Activated naive CD8-positive, alpha-beta T cell treated with anti-CD3 and anti-CD28 coated beads, Interleukin-2, amount 50 U/mL, for 16 hours (primary cell): Measurements from ENCODE around the gene AICDA.
"Not testable (repeated sequence)": the region's sequence is repeated elsewhere in the genome, so short reads cannot be mapped to it uniquely, and the experiment has no call there.

ENCODE experiments used
- DNase-seq: peaks from one replicate; pipeline ENCODE4 v3.0.0-alpha.2; 2020; ENCODE audit warnings: low read depth, low spot score

AICDA gene

DNA sequence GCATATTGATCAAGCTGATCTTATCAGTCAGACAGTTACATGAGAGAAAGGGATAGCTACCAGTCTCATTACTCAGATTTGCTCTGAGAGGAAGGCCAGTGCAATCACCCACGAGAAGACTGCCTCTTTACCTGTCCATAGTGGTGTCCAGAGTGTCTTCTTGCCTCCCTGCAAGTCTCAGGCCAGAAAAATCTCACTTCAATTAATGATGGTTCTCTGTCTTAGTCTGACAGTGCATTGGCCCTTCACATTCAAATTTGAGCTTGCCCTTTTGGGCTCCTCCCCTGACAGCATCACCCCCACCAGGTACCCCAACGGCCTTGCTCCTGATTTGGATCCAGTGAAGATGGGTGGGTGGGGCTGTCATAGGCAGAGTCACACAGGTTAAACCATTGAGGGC lies at the start of gene AICDA:
Gene AICDA (minus strand): TSS at position 231 of the 400 bp plus-strand sequence. CDS start 92 bp downstream, at position 139.
- DNase-seq, result no peak

DNA sequence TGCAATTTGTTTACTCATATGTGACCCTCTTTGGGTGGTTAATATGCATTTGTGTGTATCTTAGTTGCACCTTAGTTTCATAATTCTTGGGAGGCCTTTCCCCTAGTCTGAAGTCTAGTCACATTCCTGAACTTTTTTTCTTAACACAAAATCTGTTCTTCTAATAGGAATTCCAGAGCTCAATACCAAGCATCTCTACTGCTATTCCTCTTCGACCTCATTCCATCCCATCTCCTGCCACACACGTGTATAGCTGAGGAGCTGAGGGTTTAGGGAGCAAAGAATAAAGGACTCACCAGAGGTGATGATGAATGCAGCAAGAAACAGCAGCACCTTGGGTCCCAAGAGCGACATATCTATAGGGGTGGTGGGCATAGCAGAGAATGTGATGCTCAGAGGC lies 49.1 kb upstream of the AICDA start:
- DNase-seq, result no peak

DNA sequence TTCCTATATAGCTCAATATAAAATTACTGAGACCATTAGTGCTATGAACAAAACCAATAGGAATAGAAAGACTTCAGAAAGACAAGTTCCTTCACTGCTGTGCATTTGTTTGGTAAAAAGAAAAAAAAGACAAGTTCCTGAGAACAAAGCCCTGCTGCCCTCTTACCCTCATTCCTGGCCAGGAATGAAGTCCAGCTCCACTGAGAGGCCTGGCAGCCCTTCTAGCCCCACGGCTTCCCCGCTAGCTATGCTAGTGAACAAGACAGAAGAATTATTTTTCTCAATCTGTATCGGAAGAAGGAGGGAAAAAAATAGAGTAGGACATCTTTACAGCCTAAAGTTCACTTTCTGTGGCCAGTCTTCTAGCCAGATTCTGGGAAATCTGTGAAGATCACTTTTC lies 48.4 kb upstream of the AICDA start:
- no peak for DNase-seq

DNA sequence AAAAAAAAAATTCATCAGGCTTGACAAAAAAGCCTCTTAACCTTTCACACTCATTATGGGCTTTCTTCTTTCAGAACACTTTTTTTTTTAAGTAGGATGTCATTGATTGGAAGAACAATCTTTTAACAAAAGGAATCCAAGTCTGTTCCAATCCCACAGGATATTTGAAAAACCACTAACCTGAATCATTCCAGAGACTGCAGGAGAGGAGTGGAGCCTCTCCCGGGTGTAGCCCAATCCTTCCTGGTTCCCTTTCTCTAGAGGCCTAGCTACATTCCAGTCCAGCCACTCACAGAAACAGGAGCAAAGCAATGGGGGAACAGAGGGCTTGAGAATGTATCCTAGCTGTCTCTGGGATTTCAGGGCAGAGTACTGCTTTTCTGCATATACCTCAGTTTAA lies 45.7 kb upstream of the AICDA start:
- no peak for DNase-seq

DNA sequence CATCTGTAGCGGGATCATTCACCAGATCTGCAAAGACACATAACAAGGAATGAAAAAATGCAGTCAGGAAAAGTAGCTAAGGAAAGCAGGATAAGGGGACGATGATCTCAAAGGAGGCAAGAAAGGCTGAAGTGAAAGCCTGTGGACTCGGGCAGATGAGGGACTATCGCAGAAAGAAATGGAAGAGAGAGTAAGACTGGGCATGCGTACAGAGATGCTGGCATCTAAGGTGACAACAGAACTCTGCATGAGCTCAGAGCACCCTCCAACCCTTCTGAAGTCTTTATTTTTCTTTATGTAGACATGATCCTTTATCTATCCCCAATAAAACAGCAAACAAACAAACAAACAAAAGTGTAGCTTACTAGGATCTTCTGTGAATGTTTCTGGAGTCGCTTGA lies 42.8 kb upstream of the AICDA start:
- no peak for DNase-seq

DNA sequence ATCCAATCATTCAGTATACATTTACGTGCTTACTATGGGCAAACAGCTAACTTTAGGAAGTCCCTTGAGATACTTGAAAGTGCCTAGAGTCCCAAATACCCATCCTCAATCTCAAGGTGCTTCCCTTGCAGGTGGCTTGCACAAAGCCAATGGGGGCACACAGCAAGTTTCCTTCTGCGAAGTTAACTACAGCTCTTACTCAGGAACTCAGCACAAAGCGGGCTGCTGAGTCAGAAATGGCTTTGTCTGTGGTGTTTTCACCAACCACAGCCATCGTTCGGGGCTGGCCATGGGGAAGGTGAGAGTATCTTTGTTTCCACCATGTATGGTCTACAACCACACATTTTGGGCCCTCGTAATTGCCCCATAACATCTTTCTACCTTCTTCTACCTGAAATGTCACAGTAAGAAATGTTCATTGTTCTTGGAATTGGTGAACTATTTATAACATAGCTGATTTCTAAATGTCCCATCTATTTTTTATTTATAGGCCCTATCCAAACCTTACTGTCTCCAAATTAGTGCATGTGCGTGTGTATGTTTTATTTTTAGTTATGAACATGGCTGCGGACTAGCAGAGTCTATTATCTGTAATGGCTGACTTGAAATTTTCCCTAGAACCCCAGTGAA lies 36.0 kb upstream of the AICDA start:
- DNase-seq, result no peak

DNA sequence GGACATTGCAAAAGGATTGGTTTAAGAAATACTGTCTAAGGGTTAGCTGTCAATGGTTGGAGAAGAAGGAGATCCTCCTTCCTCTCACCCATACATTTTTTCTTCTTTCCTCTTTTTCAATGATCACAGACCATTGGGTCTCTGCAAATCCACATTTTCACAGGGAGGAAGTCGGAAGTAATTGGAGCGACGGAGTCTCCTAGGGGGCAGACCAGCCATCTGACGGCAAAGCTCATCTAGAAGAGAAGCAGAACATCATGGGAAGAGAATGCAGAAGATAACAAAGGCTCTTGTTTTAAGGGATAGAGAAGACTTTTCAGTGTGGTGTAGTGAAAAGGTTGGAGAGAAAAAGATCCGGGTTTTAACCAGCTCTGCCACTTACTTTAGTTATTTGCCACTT lies 35.3 kb upstream of the AICDA start:
- DNase-seq, result no peak

DNA sequence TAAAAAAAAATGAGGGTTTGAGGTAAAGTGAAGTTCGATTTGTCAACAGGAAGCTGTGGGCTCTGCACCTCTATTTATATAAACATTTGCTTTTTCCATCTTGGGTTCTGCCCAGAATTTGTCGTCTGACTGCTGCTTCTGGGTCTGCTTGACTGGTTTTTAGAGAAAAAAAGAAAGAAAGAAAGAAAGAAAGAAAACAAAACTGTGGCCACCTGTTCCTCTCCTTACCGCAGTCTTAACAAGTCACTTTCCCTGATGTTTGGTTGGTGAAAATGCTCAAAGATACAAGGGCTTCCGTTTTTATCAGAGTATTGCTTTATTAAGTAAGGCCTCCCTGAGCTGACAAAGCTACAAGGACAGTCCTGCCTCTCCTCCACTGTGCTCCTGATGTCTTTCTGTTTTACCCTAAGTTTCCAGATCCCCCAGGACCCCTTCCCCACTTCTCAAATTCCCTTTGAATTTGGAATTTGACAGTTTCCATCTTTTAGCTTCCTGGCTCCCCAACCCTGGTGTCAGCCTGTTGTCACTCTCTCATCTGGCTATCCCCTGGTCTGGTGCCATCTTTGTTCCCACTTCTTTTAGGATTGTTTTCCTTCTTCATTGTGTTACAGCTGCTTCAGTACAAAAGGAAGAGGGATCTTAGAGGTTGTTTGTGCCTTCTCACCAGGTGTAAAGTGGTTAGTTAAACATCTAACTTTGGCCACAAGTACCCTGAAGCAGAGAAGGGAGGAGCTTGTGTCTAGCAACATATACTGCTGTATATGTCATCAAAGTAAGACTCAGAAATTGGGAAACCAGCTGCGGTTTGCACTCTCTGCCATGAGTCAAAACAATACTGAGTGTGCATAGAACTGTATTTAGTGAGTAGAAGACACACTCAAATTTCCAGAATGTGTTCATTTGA lies 31.9 kb upstream of the AICDA start:
- DNase-seq, result peak; percentile 14

DNA sequence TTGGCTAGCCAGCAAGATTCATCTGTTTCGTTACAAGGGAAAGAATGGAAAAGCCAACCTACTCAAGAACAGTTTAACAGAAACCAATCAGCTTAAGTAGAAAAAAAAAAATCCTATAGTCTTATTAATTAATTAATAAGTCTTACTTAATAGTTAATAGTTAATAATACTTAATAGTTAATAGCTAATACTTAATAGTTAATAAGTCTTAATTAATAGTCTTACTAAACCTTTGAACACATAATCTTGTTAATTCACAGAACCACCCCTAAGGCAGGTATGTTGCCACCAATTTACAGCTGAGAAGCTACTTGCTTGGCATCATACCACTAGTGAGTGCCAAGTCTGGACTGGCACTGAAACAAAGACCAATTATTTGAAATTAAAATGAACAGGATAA lies 30.1 kb upstream of the AICDA start:
- DNase-seq, result no peak

DNA sequence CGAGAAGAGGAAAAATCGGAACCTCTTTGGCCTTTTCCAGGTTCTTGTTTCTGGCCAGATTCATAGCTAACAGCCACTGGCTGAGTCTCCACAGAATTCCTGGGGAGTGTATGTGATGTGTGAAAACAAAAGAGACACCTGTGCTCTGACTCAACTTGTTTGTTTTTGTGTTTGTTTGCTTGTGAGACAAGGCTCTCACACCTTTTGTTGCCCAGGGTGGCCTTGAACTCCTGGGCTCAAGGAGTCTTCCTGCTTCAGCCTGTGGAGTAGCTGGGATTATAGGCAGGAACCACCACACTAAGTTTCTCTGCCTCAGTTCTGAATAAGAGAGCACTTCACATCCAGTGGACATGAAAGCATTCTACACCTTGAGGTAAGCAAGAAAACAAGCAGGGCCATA lies 27.3 kb upstream of the AICDA start:
- DNase-seq, result no peak

DNA sequence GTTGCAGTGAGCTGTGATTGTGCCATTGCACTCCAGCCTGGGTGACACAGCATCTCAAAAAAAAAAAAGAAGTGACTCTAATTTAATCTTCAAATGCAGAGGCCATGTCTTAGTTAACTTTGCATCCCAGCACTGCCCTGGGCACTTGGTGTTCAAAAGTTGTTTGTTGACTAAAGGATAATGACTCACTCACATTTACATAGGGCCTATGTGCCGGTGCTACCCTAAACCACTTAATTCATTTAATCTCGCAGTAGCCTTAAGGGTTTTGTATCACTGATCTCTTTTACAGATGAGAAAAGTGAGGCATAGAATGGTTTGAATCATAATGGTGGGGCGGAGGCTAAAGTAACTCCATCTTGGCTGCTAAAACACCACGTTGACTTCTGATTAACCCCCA lies 26.3 kb upstream of the AICDA start:
- no peak for DNase-seq

DNA sequence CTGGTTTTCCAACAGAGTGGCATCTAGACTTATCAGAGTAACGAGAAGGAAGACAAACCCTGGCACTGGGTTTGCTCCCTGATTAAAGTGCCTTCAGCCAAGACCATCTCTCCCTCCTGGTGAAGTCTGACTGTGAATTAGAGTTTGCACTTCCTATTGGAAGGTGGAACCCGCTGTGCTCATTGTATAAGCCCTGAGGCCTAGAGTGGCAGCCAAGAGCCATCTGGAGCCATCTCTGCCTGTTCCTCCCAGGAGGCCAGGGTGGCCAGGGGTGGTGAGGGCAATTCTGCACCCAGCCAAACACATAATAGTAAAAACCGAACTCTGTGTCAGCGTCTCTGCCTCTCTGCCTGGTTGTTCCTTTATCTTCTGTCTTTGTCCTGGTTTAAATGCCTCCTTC lies 25.0 kb upstream of the AICDA start:
- DNase-seq, result no peak

DNA sequence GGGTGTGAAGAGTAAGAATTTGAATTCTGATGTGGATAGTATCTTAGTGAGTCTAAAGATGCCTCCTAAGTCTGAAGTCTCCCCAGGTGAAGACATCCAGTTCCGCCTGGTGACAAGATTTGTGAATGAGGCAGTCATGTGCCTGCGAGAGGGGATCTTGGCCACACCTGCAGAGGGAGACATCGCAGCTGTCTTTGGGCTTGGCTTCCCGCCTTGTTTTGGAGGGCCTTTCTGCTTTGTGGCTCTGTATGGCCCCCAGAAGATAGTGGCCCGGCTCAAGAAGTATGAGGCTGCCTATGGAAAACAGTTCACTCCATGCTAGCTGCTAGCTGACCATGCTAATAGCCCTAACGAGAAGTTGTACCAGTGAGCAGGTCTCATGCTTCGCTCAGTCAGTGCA lies 24.6 kb upstream of the AICDA start:
- no peak for DNase-seq

DNA sequence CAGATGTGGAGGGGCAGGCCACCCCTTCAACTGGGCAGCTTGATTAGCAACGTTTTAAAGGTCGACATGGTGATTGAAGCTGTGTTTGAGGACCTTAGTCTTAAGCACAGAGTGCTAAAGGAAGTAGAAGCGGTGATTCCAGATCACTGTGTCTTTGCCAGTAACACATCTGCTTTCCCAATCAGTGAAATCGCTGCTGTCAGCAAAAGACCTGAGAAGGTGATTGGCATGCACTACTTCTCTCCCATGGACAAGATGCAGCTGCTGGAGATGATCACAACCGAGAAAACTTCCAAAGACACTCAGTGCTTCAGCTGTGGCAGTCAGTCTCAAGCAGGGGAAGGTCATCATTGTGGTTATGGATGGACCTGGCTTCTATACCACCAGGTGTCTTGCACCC lies 23.9 kb upstream of the AICDA start:
- no peak for DNase-seq

DNA sequence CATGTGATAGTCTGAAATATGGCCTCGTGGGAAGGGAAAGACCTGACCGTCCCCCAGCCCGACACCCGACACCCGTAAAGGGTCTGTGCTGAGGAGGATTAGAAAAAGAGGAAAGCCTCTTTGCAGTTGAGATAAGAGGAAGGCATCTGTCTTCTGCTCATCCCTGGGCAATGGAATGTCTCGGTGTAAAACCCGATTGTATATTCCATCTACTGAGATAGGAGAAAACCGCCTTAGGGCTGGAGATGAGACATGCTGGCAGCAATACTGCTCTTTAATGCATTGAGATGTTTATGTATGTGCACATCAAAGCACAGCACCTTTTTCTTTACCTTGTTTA lies 23.3 kb upstream of the AICDA start:
- not testable (repeated sequence) for DNase-seq

DNA sequence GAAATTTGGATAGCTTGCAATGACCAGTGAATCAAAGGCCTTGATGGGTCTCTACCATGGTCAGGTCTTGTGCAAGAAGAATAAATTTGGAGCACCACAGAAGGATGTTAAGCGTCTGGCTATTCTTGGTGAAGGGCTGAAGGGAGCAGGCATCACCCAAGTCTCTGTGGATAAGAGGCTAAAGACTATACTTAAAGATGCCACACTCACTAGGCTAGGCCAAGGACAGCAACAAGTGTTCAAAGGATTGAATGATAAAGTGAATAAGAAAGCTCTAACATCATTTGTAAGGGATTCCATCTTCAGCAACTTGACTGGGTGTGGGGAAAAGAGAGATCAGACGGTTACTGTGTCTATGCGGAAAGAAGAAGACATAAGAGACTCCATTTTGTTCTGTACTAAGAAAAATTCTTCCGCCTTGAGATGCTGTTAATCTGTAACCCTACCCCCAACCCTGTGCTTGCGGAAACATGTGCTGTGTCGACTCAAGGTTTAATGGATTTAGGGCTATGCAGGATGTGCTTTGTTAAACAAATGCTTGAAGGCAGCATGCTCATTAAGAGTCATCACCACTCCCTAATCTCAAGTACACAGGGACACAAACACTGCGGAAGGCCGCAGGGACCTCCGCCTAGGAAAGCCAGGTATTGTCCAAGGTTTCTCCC lies 22.8 kb upstream of the AICDA start:
- DNase-seq, result not testable (repeated sequence)

DNA sequence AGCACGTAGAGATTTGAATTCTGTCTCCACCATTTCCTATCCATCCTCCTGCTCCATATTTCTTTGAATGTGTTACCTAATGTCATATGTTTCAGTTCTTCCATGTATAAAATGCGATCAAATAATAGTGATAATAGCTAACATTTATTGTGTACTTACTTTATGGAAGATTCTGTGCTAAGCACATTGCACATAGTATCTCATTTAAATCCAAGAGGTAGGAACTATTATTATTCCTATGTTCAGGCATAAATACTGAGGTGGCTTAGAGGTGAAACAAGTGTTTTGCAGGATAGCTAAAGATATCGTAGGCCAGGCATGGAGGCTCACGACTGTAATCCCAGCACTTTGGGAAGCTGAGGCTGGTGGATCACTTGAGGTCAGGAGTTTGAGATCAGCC lies 17.5 kb upstream of the AICDA start:
- DNase-seq, result no peak

DNA sequence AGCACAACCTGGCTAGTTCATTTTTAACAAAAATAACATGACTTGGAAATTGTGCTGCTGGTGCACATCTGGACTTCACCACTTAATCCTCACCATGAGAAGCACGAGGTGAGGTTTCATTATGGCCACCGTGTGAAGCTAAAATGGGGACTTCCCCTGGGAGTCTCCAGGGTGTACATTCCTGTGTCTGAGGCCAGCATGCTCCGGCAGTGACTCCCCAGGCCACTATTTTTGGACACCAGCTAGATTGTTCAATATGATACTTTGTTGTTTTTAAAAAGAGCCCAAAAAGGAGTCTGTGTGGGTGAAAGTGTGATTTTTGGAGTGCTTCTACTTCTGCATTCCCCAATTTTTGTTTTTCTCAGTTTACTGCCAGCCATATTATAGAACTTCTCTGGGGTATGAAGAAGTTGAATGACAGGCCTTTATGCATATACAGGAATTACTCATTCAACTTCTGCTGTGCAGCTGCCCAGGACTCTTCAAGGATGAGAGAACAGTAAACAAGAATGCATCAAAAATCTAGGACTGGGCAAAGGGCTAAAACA lies 16.9 kb upstream of the AICDA start:
- no peak for DNase-seq

DNA sequence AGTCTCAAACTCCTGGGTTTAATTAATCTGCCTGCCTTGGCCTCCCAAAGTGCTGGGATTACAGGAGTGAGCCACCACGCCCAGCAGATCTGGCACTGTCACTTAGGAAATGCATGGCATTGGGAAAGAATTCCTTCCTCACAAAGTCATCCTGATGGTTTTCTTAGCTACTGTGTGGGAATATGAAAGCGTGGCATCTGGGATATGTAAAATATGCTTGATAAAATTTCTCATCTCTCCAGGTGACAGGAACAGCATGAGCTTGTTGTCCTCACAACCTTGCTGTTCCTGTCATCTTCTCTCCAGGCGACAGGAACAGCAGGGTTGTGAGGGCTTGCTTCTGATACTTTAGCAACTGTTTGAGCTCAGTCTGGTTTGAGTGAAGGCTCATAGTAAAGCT lies 16.1 kb upstream of the AICDA start:
- no peak for DNase-seq

DNA sequence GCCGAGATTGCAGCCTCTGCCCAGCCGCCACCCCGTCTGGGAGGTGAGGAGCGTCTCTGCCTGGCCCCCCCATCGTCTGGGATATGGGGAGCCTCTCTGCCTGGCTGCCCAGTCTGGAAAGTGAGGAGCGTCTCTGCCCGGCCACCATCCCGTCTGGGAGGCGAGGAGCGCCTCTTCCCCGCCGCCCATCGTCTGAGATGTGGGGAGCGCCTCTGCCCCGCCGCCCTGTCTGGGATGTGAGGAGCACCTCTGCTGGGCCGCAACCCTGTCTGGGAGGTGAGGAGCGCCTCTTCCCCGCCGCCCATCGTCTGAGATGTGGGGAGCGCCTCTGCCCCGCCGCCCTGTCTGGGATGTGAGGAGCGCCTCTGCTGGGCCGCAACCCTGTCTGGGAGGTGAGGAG lies 12.1 kb upstream of the AICDA start:
- not testable (repeated sequence) for DNase-seq

DNA sequence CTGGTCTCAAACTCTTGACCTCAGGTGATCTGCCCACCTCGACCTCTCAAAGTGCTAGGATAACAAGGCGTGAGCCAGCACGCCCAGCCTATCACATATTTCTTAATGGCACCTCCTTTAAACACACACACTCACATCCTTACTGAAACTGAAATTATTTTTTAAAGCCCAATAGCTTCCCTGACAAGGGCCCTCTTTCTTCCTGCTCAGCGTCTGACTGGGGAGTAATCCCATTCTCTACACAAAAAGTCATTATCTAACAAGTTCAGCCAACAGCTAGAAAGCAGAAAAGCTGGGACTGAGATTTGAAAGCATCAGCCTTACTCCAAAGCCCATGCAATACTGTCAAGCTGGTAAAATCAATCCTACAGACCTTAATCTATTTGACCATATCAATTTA lies 10.0 kb upstream of the AICDA start:
- no peak for DNase-seq

DNA sequence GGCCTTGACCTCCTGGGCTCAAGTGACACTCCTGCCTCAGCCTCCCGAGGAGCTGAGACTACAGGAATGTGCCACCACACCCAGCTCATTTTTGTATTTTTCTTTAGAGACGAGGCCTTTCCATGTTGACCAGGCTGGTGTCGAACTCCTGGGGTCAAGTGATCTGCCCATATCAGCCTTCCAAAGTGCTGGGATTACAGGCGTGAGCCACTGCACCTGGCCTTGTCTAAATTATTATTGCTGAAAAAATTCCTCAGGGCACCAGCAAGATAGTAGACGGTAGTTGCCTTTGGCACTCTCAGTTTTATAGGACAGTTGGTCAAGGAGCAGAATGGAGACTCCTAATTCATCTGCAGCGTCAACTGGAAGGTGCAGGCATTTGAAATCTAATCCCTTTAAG lies 2.5 kb upstream of the AICDA start:
- no peak for DNase-seq

DNA sequence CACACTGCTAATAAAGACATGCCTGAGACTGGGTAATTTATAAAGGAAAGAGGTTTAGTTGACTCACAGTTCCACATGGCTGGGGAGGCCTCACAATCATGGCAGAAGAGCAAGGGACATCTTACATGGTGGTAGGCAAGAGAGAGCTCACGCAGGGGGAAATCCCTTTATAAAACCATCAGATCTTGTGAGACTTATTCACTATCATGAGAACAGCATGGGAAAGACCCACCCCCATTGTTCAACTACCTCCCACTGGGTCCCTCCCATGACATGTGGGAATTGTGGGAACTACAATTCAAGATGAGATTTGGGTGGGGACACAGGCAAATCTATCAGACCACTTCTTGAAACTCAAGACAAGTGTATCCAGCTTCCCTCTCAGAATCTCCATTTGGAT lies 1.2 kb upstream of the AICDA start:
- not testable (repeated sequence) for DNase-seq
